GM13977 (cell line): ENCODE measurements around the gene JMJD1C.

Experiments
- DNase-seq: peaks from one replicate; pipeline ENCODE4 v3.0.0; 2012; ENCODE audit warnings: low spot score
- CTCF ChIP-seq: IDR thresholded peaks from 2 replicates; pipeline ENCODE4 v1.5.1; 2012; ENCODE audit warnings: mild to moderate bottlenecking, control low read depth; ENCODE audit not compliant: insufficient read depth; ENCODE audit errors: extremely low read depth, missing control alignments
- in situ Hi-C: fragments of 300-500 bp; cut with MboI; formaldehyde crosslinking; loops from one replicate; pipeline ENCODE4 v1.12.0; 2022; ENCODE audit warnings: low sequenced_read_pairs, low pct_unique_long_range_greater_than_20kb, mixed read lengths, inconsistent platforms; ENCODE audit not compliant: unreplicated experiment

Gene JMJD1C

GRCh38 chr10:63208986-63209385 lies 256.8 kb downstream of the JMJD1C start:
- TF ChIP-seq CTCF: no peak
- DNase-seq: no peak
- in situ Hi-C loops: no loop called here

- in situ Hi-C loops: no loop called here
- TF ChIP-seq CTCF: no peak
- DNase-seq: no peak
These were observed 258.6 kb downstream of the JMJD1C start for GRCh38 chr10:63206997-63207811.

- in situ Hi-C loops: no loop called here
- DNase-seq: no peak
- no peak for TF ChIP-seq CTCF
These were observed 259.2 kb downstream of the JMJD1C start for GRCh38 chr10:63206576-63206975.

GRCh38 chr10:63205421-63205820 lies 260.4 kb downstream of the JMJD1C start:
- DNase-seq: no peak
- in situ Hi-C loops: no loop called here
- TF ChIP-seq CTCF: no peak

GRCh38 chr10:63204667-63205391 lies 260.9 kb downstream of the JMJD1C start:
- no peak for DNase-seq
- TF ChIP-seq CTCF: no peak
- in situ Hi-C loops: no loop called here

- in situ Hi-C loops: no loop called here
- no peak for TF ChIP-seq CTCF
- no peak for DNase-seq
These were observed 264.7 kb downstream of the JMJD1C start for GRCh38 chr10:63201118-63201517.
